Neural crest cell (in vitro differentiated cells): ENCODE data around the gene PHKG1. TPM values are rescaled to one million over a fixed set of nuclear protein-coding genes. Genes with fewer than 3 reads are reported as not detected.
"Not testable (repeated sequence)": the region's sequence is repeated elsewhere in the genome, so short reads cannot be mapped to it uniquely, and the experiment has no call there.

Experiments
- DNase-seq: peaks from one replicate; pipeline ENCODE4 v3.0.0; 2021; ENCODE audit warnings: low read depth, mixed read lengths, low spot score
- H3K27ac Mint-ChIP-seq: one replicate; pipeline ENCODE4 v1.8.0; 2021; ENCODE audit warnings: mild to moderate bottlenecking, mixed read lengths; ENCODE audit not compliant: unreplicated experiment
- H3K27me3 Mint-ChIP-seq: 2 replicates; pipeline ENCODE4 v1.8.0; 2021; ENCODE audit warnings: low read depth, mild to moderate bottlenecking, mixed read lengths
- H3K36me3 Mint-ChIP-seq: 2 replicates; pipeline ENCODE4 v1.8.0; 2021; ENCODE audit warnings: low read depth, mild to moderate bottlenecking, mixed read lengths
- H3K4me1 Mint-ChIP-seq: 2 replicates; pipeline ENCODE4 v1.8.0; 2021; ENCODE audit warnings: mixed read lengths
- H3K4me3 Mint-ChIP-seq: one replicate; pipeline ENCODE4 v1.8.0; 2021; ENCODE audit warnings: mild to moderate bottlenecking, mixed read lengths
- H3K9me3 Mint-ChIP-seq: 2 replicates; pipeline ENCODE4 v1.8.0; 2021; ENCODE audit warnings: mixed read lengths
- total RNA-seq: library from RNA; stranded (reverse); gene quantifications from 2 replicates; pipeline ENCODE4 v1.2.1, GENCODE V29; 2021
- TF ChIP-seq, protein P1 (sequence below): fragments of 200-600 bp; sonication (generic); conservative IDR thresholded peaks from 2 replicates; pipeline ENCODE4 v1.5.0; 2021; ENCODE audit warnings: antibody characterized with exemption, mild to moderate bottlenecking

PHKG1 gene
- total RNA-seq, 1 donor from 2014 or later = 1.7 TPM

DNA sequence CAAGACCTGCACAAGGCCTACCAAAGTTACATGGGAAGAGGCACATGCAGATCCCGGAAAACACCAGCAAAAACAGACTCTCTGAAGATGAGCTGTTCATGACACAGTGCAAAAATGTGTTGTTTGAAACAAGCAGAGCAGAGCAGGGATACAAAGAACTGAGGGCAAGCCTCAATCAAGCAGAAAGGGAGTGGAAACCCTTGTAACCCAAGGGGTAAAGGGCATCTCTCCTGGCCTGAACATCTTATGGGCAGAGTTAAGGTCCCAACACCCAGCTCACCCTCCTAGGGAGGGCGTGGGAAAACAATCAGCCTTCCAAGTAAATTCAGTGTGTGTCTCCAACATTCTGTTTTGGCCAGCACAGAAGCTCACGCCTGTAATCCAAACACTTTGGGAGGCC is 52.0 kb downstream of the PHKG1 start:
- H3K4me3 Mint-ChIP-seq = no peak overlapping the region
- TF ChIP-seq, protein P1, sequence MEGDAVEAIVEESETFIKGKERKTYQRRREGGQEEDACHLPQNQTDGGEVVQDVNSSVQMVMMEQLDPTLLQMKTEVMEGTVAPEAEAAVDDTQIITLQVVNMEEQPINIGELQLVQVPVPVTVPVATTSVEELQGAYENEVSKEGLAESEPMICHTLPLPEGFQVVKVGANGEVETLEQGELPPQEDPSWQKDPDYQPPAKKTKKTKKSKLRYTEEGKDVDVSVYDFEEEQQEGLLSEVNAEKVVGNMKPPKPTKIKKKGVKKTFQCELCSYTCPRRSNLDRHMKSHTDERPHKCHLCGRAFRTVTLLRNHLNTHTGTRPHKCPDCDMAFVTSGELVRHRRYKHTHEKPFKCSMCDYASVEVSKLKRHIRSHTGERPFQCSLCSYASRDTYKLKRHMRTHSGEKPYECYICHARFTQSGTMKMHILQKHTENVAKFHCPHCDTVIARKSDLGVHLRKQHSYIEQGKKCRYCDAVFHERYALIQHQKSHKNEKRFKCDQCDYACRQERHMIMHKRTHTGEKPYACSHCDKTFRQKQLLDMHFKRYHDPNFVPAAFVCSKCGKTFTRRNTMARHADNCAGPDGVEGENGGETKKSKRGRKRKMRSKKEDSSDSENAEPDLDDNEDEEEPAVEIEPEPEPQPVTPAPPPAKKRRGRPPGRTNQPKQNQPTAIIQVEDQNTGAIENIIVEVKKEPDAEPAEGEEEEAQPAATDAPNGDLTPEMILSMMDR = no peak
- H3K4me1 Mint-ChIP-seq = no peaks in the 10 kb centered on the region
- peaks cover 3% of the 10 kb centered on the region for H3K36me3 Mint-ChIP-seq
- H3K9me3 Mint-ChIP-seq = no peaks in the 10 kb centered on the region
- H3K27ac Mint-ChIP-seq = no peak overlapping the region
- no peak for DNase-seq
- H3K27me3 Mint-ChIP-seq = no peaks in the 10 kb centered on the region

DNA sequence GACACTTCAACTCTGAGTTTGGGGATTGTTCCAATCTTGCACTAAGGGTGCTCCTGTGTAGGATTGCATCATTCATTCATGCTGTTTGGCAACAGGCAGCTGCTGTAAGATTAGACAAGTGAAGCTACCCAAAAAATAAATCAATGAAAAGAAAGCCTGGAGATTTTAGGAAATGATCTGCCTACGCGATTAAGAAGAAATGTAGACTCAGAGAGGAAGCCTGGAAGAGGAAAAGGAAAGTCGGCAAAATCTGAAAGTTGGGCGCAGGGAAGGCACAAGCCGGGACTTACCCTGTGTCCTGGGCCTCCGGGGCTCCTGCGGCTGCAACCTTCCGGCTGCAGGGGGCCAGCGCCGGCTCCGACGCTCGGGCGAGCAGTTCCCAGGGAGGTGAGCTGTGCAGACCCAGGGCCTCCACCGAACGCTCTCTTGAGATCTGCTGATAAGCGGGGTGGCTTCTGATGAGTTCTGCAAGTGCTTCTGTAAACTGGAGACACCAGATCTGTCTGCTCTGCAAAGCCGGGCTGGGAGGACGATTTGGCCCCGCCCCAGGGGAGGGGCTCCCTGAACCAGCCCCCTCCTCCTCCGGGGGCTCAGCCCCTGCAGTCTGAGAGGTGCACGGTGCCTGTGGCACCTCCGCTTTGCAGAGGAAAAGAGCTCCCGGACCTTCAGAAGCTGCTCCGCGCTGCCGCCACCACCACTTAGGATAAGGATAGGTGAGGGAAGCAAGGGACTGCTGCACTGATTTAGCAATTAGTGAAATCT is 58.9 kb downstream of the PHKG1 start:
- DNase-seq = peak; percentile 70
- Mint-ChIP-seq H3K36me3 (peaks cover 10% of the 10 kb centered on the region), H3K27ac (peak overlapping the region; percentile 85), H3K9me3 (no peaks in the 10 kb centered on the region), H3K4me3 (peak overlapping the region; percentile 89), H3K27me3 (no peaks in the 10 kb centered on the region), H3K4me1 (peaks cover 11% of the 10 kb centered on the region)
- TF ChIP-seq, protein P1 = peak; percentile 53

DNA sequence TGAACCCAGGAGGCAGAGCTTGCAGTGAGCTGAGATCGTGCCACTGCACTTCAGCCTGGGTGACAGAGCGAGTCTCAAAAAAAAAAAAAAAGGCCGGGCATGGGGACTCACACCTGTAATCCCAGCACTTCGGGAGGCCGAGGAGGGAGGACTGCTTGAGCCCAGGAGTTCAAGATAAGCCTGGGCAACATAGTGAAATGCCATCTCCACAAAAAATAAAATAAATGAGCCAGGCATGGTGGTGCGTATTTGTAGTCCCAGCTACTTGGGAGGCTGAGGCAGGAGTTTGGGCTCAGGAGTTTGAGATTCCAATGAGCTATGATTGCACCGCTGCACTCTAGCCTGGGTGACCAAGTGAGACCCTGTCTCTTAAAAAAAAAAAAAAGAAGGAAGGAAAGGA is 60.2 kb downstream of the PHKG1 start:
- H3K36me3 Mint-ChIP-seq, H3K9me3 Mint-ChIP-seq, H3K27me3 Mint-ChIP-seq, DNase-seq, H3K27ac Mint-ChIP-seq: not testable (repeated sequence)
- Mint-ChIP-seq H3K4me1 (peaks cover 11% of the 10 kb centered on the region), H3K4me3 (peak overlapping the region; percentile 81)

DNA sequence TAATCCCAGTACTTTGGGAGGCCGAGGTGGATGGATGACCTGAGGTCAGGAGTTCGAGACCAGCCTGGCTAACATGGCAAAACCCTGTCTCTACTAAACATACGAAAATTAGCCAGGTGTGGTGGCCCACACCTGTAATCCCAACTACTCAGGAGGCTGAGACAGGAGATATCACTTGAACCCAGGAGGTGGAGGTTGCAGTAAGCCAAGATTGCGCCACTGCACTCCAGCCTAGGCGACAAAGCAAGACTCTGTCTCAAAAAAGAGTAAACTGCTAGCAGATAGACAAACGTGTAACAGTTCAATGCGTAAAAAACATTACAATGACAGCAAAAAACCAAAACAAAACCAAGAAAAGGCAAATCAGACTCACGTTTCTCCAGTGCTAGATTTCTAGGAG is 61.2 kb downstream of the PHKG1 start:
- not testable (repeated sequence) for H3K36me3 Mint-ChIP-seq, H3K27me3 Mint-ChIP-seq, H3K9me3 Mint-ChIP-seq, H3K27ac Mint-ChIP-seq, DNase-seq
- Mint-ChIP-seq H3K4me1 (peaks cover 11% of the 10 kb centered on the region), H3K4me3 (peak overlapping the region; percentile 81)

DNA sequence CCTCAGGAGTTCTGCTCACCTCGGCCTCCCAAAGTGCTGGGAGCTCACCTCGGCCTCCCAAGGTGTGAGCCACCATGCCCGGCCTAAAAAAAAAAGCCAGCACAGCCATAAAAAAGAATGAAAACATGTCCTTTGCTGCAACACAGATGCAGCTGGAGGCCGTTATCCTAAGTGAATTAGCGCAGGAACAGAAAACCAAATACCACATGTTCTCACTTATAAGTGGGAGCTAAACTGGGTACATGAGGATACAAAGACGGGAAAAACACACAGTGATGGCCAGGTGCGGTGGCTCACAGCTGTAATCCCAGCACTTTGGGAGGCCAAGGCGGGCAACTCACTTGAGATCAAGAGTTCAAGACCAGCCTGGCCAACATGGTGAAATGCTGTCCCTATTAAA is 62.4 kb downstream of the PHKG1 start:
- Mint-ChIP-seq H3K9me3 (no peaks in the 10 kb centered on the region), H3K36me3 (peaks cover 13% of the 10 kb centered on the region), H3K4me3 (no peak overlapping the region), H3K4me1 (peaks cover 11% of the 10 kb centered on the region), H3K27me3 (no peaks in the 10 kb centered on the region), H3K27ac (no peak overlapping the region)
- TF ChIP-seq, protein P1 = no peak
- DNase-seq = no peak

Other genes starting within 250 kb of the PHKG1 start
- gene SEPTIN14, start 230.2 kb downstream of the PHKG1 start, total RNA-seq = not detected in 2 replicates
- gene ZNF713, start 205.5 kb downstream of the PHKG1 start, total RNA-seq = 9.6 and 10.0 TPM in 2 replicates
- gene MRPS17, start 141.1 kb downstream of the PHKG1 start, total RNA-seq = 20.3 and 22.5 TPM in 2 replicates
- gene NIPSNAP2, start 128.4 kb downstream of the PHKG1 start, total RNA-seq = 51.2 and 54.3 TPM in 2 replicates
- 42.5 and 43.9 TPM in 2 replicates for gene PSPH, start 41.5 kb downstream of the PHKG1 start, total RNA-seq
- gene CCT6A, start 41.2 kb downstream of the PHKG1 start, total RNA-seq = 221 and 229 TPM in 2 replicates
- 82.1 and 85.9 TPM in 2 replicates for gene SUMF2, start 28.7 kb downstream of the PHKG1 start, total RNA-seq
- gene CHCHD2, start 13.5 kb upstream of the PHKG1 start, total RNA-seq = 318 and 330 TPM in 2 replicates
- gene NUPR2, start 23.5 kb upstream of the PHKG1 start, total RNA-seq = not detected in 2 replicates